Small intestine (tissue), 7 donors: ENCODE results near the gene AGAP3. TPM values are rescaled to one million over a fixed set of nuclear protein-coding genes. Genes with fewer than 3 reads are reported as not detected.

Source experiments
- DNase-seq, 2 donors: peaks; one replicate each; pipeline versions ENCODE4 v3.0.0 to v3.0.0-alpha.2; 2013
- FAIRE-seq: peaks from 2 replicates; lab custom pipeline; 2012; peaks lifted over from hg19 to GRCh38; lab: Jason Lieb, UNC
- H3K27ac ChIP-seq, 3 donors: one replicate each; pipeline ENCODE4 v1.5.1; 2013; ENCODE audit warnings: low read length in 2 of 3, mild to moderate bottlenecking in 2 of 3, control low read depth in 1 of 3, inconsistent platforms in 1 of 3, low read depth in 1 of 3, moderate library complexity in 1 of 3
- H3K27me3 ChIP-seq, 3 donors: one replicate each; pipeline ENCODE4 v1.6.1; 2013; ENCODE audit warnings: low read length in 3 of 3, inconsistent platforms in 1 of 3; ENCODE audit not compliant: control insufficient read depth in 3 of 3, insufficient read depth in 3 of 3
- H3K36me3 ChIP-seq, 3 donors: one replicate each; pipeline ENCODE4 v1.6.1; 2013; ENCODE audit warnings: low read length in 3 of 3, inconsistent platforms in 1 of 3, low read depth in 1 of 3, mild to moderate bottlenecking in 1 of 3, moderate library complexity in 1 of 3; ENCODE audit not compliant: control insufficient read depth in 3 of 3, insufficient read depth in 2 of 3
- H3K4me1 ChIP-seq, 3 donors: one replicate each; pipeline ENCODE4 v1.6.1; 2013; ENCODE audit warnings: low read length in 2 of 3, inconsistent platforms in 1 of 3, low read depth in 1 of 3, mild to moderate bottlenecking in 1 of 3, moderate library complexity in 1 of 3; ENCODE audit not compliant: control insufficient read depth in 3 of 3, insufficient read depth in 2 of 3
- H3K4me3 ChIP-seq, 3 donors: one replicate each; pipeline ENCODE4 v1.5.1; 2013; ENCODE audit warnings: low read length in 3 of 3, control low read depth in 1 of 3, inconsistent platforms in 1 of 3, low read depth in 1 of 3, mild to moderate bottlenecking in 1 of 3, moderate library complexity in 1 of 3
- H3K9me3 ChIP-seq, 2 donors: one replicate each; pipeline ENCODE4 v1.6.1; 2013; ENCODE audit warnings: low read depth in 1 of 2, low read length in 1 of 2; ENCODE audit not compliant: control insufficient read depth in 2 of 2, insufficient read depth in 1 of 2
- WGBS, 3 donors: extraction: QIAGEN DNeasy Blood & Tissue Kit; methylation state at CpG; one replicate each; pipeline ENCODE4 v1.1.7; 2013; 5-methylcytosine and 5-hydroxymethylcytosine counted together
- polyA plus RNA-seq, 4 donors: library from polyadenylated mRNA; stranded (reverse) in 3 of 4; unstranded in 1 of 4; fragments of 200-250 nt in 3 of 4; fragments of 120-200 nt in 1 of 4; gene quantifications; one replicate each; pipeline versions ENCODE4 v1.2.1 to v1.2.3, GENCODE V29; 2013
- donor health status: healthy with polysubstance abuse.
- donor health status: control.
- donor health status: control.
- donor health status: Bipolar disorder and iron deficiency.
- donor health status: healthy.

AGAP3 gene
- polyA plus RNA-seq, 4 donors: 46.5 to 57.9 (median 54.4) TPM

DNA sequence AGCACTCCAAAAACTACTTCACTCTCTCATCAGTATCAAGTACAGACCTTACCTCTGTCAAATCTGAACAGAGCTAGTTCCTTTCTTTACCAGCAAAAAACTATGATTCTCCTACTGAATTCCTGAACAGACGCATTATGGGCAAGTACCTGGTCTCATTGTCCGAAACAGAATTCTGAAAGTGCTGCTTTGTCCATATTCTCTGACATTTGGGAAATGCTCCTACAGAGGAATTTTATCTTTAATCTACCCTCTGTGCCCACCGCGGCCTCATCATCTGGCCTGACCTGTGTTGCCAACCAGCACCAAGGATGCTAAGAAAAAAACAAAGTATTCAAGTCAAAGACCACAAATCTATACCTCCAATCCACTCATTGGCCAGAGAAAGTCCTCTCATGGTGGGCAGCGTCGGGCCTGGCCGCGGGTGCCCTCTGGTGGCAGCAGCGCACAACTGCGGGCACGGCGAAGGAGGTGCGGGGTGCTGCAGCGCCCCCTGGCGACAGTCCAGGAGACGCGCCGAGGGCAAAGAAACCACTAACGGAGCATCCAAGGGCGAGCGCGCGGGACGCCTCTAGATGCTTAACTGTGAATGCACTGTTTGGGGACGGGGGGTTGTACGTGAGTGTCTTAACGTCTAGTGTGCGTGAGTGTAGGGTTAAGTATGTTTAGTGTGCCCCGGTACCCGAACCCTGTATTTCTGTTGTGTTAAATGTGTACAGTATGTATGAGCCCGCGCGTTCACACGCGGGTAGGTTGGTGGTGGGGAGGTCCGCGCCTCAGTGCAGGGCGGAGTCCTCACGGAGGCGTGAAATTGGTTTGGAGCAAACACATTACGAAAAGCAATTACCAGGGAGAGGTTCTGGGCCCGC is 86.2 kb downstream of the AGAP3 start:
- FAIRE-seq: no peak
- Histone ChIP-seq H3K27me3 (peaks cover 0 to 67% (median 6%) of the 10 kb centered on the region in 3 donors), H3K4me1 (peaks cover 0 to 2% (median 0%) of the 10 kb centered on the region in 3 donors), H3K27ac (no peak overlapping the region), H3K9me3 (peaks cover 0 to 19% of the 10 kb centered on the region in 2 donors), H3K4me3 (no peak overlapping the region), H3K36me3 (no peaks in the 10 kb centered on the region)
- WGBS, 3 donors: 19 to 22% (median 20%) methylated on average over 42 of the region's 42 CpGs
- peak; percentile 64 to 81 for DNase-seq

DNA sequence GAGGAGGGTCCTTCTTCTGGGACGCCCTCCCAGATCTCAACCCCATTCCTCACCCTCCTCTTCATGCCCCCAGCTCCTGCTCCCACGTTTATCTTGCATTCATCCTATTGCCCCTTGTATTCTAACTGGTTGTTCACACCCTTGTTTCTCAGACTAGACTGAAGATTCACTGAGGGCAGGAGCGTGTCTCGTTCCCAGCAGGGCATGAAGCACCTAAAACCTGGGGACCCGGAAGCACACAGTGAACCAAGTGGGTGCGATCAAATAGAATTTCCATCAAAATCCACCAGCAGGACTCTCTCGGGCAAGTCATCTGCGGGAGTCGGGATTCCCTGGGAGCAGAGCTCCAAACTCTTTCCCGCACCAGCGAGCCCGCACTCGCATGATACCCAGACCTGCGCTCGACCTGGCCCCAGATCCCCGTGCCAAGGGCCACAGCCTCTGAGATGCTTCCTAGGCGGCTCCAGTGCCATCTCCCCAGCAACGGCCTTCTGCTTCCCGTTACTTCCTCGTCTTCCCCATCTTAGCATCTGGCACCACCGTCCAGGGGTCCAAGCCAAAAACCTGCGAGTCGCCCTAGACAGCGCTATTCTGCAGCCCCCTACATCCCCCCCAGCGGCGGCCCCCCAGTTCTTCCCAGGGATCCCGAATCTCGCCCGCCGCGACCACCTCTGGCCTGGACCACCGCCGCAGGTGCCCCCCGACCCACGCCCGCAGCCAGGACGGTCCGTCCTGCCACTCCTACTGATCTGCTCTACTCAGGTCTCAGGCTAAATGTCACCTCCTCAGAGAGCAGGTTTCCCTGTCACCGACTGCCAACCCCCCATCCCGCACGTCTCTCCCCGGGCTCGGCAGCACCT is 87.3 kb downstream of the AGAP3 start:
- H3K9me3 ChIP-seq: peaks cover 0 to 19% of the 10 kb centered on the region in 2 donors
- no peaks in the 10 kb centered on the region for H3K36me3 ChIP-seq
- no peak overlapping the region for H3K27ac ChIP-seq
- WGBS, 3 donors: 83 to 87% (median 86%) methylated on average over 42 to 43 of the region's 43 CpGs
- H3K27me3 ChIP-seq: peaks cover 0 to 60% (median 0%) of the 10 kb centered on the region in 3 donors
- H3K4me3 ChIP-seq: no peak overlapping the region
- FAIRE-seq (no peak), DNase-seq (no peak)
- H3K4me1 ChIP-seq: no peaks in the 10 kb centered on the region

DNA sequence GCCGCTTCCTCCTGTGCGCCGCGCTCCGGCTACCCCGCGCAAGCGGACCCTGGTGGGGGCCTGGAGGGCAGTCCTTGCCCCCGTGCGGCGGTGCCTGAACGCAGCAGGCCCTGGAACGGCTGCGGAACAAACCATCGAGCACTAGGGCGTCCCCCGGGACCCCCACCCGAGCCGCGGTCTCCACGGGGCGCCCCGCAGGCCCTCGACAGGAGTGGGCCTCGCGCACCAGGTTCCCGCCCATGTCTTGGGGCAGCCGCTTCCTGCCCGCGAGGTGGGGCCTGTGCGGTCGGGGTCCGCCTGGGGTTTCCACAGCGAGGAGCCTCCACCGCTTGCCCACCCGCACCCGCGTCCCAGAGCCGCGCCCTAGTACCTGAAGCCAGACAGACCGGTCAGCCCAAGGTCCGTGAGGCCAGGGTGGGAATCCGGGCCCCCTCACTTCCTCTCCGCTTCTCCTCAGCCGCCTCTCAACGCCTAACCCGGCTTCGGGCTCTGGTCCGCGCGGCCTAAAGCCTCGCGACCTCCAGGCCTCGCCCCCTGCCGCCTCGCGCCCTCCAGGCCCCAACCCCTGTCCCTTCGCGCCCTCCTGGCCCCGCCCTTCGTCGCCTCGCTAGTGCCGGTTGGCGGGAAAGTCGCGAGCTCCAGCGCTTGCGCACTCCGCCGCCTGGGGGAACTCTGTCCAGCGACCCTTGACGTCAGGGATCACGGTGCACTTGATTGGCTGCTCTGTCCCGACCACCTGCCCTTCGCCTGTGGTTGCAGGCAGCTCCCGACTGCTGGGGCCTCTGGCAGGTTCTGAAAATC is 88.2 kb downstream of the AGAP3 start:
- H3K4me1 ChIP-seq: no peaks in the 10 kb centered on the region
- H3K9me3 ChIP-seq: peaks cover 0 to 19% of the 10 kb centered on the region in 2 donors
- no peak overlapping the region for H3K4me3 ChIP-seq
- peaks cover 0 to 56% (median 0%) of the 10 kb centered on the region in 3 donors for H3K27me3 ChIP-seq
- no peak overlapping the region for H3K27ac ChIP-seq
- no peaks in the 10 kb centered on the region for H3K36me3 ChIP-seq
- 63 to 74% (median 70%) methylated on average over 66 to 77 of the region's 77 CpGs for WGBS, 3 donors
- peak in 1 of 2 donors; percentile 32 for DNase-seq
- FAIRE-seq: no peak

DNA sequence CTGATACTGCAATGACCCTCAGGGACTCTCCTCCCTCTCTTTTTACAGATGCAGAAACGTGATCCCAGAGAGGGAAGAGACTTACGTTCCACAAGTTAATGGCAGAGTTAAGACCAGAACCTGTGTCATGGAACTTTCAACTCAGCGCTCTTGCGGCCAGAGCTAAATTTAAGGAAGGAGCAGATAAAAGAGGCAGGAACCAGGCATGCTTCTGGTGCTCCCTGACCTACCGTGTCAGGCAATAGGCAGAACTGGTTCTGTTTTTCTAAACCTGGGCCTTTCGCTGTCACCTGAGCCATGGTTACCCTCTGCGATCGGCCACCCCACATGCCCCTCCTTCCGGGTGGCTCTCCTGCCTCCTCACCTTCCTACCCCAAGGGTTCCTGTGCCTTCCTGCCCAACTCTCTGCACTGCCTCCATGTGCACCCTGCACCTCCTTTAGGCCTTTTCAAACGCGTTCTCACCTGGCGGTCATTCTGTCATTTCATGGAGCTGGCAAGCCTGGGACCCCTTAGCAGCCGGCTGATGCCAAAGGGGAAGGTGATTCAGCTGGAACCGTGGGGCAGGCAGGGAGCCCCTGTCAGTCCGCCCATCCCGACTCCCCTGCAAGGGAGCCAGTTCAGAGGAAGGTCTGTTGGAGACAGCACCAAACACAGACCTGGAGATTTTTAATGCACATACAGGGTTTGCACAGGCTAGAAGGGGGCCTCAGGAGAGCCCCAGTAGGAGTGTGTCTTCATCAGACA is 88.9 kb downstream of the AGAP3 start:
- peaks cover 0 to 56% (median 0%) of the 10 kb centered on the region in 3 donors for H3K27me3 ChIP-seq
- DNase-seq: no peak

DNA sequence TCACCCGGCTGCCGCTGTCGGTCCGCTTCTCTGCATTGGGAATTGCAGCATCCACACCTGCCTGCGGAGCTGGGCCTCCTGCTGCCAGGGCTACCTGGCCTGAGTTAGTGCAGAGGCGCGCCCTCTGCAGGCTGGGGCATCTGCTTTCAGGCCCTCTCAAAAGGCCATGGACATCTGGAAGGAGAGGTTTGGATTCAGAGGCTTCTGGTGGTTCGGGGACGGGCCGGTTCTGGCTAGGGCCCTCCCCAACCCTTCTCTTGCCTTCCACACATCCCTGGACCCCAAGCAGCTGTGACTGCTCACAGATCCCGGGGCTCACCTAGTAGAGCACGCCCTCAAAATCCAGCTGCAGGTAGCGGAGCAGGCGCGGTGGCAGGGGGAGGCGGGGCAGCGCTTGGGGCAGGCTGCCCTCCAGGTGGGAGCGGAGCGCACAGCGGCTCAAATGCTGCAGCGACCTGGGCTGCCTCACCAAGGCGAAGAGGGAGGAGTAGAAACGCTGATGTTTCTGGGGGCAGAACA is 89.6 kb downstream of the AGAP3 start:
- 62 to 72% (median 70%) methylated on average over 23 of the region's 23 CpGs for WGBS, 3 donors
- no peaks in the 10 kb centered on the region for H3K4me1 ChIP-seq
- no peak overlapping the region for H3K27ac ChIP-seq
- DNase-seq (no peak), FAIRE-seq (no peak)
- H3K27me3 ChIP-seq: peaks cover 0 to 51% (median 0%) of the 10 kb centered on the region in 3 donors
- no peak overlapping the region for H3K4me3 ChIP-seq
- H3K36me3 ChIP-seq: no peaks in the 10 kb centered on the region
- peaks cover 0 to 19% of the 10 kb centered on the region in 2 donors for H3K9me3 ChIP-seq

More for the DNA sequence above, 88.9 kb downstream of the AGAP3 start:
- H3K36me3 ChIP-seq: no peaks in the 10 kb centered on the region
- peaks cover 0 to 19% of the 10 kb centered on the region in 2 donors for H3K9me3 ChIP-seq
- no peak for FAIRE-seq
- no peak overlapping the region for H3K27ac ChIP-seq
- no peak overlapping the region for H3K4me3 ChIP-seq
- 80 to 81% (median 80%) methylated on average over 16 of the region's 16 CpGs for WGBS, 3 donors
- H3K4me1 ChIP-seq: no peaks in the 10 kb centered on the region

DNA sequence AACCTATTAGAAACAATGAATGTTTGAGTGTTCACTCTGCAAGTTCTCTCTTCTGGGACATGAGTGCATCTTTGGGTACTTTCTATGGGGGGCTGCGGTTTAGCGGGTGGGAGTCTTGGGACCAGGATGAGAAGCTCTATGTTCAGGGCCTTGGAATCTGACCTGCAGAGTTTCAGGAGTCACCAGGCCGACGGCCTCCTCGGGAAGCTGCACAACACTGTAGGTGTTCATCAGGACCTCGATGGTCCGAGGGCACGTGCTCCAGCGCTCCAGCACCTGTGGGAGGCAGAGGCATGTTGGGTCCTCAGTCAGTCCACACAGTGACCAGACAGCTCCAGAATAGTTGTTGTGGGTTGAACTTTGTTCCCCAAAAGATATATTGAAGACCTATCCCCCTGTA is 90.1 kb downstream of the AGAP3 start:
- Histone ChIP-seq H3K27ac (no peak overlapping the region), H3K36me3 (no peaks in the 10 kb centered on the region), H3K27me3 (peaks cover 0 to 48% (median 0%) of the 10 kb centered on the region in 3 donors), H3K9me3 (peaks cover 0 to 19% of the 10 kb centered on the region in 2 donors), H3K4me3 (no peak overlapping the region), H3K4me1 (no peaks in the 10 kb centered on the region)
- DNase-seq: no peak
- no peak for FAIRE-seq
- WGBS, 3 donors: 89 to 90% (median 90%) methylated on average over 9 of the region's 9 CpGs

DNA sequence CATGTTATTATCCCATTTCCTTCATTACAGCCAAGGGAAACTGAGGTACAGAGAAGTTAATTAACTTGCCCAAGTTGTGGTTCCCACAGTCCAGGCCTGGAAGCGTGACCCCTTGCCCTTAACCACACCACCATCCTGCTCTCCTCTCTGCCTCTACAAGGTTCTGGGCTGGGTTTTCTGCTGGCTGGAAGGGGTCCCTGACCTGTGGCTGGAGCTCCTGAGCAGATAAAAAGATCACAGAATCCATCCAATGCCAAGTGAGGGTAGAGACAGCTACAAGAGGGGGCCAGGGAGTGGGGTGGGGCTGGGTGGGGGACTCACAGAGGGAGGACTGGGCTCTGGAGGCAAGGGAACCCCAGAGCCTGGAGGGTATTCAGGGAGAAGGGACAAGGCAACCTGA is 91.0 kb downstream of the AGAP3 start:
- DNase-seq: no peak
- Histone ChIP-seq H3K27me3 (peaks cover 0 to 46% (median 0%) of the 10 kb centered on the region in 3 donors), H3K27ac (no peak overlapping the region), H3K4me3 (no peak overlapping the region), H3K36me3 (no peaks in the 10 kb centered on the region), H3K9me3 (peaks cover 0 to 19% of the 10 kb centered on the region in 2 donors), H3K4me1 (no peaks in the 10 kb centered on the region)
- 68 to 91% (median 86%) methylated on average over 1 of the region's 1 CpG for WGBS, 3 donors
- no peak for FAIRE-seq
